ENCODE measurements around the gene PRKAG2.
"Not testable (repeated sequence)": the region's sequence is repeated elsewhere in the genome, so short reads cannot be mapped to it uniquely, and the experiment has no call there.

The PRKAG2 gene

GRCh38 chr7:151832138-151832537 lies 44.8 kb downstream of the PRKAG2 start:
- DNase-seq: no peak

- no peak for DNase-seq
Measured at GRCh38 chr7:151831606-151832005, 45.3 kb downstream of the PRKAG2 start.

DNA sequence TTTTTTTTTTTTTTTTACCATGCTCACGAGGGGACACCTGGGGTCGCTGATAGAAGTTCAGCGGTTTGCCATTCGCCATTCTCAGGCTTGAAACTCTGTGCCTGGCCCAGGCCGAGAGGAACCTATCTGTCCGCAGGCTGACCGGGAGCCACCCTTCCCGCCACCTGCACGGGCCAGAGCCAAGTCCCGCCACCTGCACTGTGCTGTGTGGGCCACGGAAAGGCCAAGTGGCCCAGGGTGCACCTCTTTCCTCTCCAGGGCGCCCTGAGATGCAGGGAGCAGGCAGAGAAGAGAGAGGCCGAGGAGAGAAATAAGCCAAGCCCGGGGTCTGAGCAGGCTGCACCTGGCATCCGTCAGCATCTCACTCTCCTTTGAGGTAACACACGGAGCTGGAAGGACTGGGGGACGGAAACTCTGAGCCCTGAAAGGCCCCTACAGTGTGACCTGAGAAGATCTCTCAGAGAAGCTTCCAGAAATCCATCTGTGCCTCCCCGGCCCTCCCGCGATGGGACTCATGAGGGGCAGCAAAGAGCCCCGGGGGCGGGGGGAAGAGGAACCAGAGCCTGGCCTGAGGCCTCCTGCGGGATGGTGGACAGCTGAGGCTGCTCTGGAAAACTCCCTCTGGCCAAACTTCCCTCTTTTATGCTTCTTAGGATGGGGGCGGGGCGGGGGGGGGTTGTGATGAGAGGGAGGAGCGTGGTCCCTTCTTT lies 46.6 kb downstream of the PRKAG2 start:
- DNase-seq: no peak

- DNase-seq: no peak
Measured at GRCh38 chr7:151829707-151830106, 47.2 kb downstream of the PRKAG2 start.

DNA sequence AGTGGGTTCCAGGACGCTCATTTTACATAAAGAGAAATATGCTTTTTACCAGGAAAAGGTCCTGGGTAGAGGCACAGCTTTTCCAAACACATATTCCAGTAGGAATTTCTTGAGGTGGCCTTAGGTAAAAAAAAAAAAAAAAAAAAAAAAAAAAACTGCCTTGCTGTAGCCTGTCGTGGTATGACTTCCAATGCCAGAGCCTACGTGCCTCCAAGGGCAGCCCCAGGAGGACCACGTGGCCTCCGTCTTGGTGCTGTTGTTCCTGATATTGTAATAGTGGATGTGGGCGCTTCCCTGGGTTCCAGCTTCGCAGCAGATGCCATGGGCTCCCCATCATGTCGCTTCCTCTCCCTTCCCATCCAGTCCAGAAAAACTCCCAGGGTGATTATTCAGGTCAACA lies 49.3 kb downstream of the PRKAG2 start:
- DNase-seq: no peak

- DNase-seq: not testable (repeated sequence)
Measured at GRCh38 chr7:151826316-151826715, 50.6 kb downstream of the PRKAG2 start.

DNA sequence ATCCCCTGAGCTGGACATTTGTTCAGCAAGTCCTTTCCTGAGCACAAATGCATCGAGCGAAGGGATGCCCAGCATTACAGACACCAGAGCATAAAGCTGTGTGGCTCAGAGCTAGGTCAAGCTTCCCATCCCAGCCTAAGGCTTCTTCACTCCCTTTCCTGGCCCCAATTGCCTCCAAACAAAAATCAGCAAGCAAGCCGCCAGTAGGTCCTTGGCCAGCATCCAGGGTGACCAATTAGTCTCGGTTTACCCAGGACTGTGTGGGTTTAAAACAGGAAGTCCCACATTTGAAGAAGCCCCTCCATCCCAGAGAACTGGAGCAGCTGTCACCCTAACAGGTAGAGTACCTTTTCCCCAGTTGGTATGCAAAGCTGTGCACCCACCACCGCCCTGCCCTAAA lies 51.2 kb downstream of the PRKAG2 start:
- no peak for DNase-seq

- no peak for DNase-seq
Measured at GRCh38 chr7:151824373-151824933, 52.5 kb downstream of the PRKAG2 start.

GRCh38 chr7:151823566-151824372 lies 53.1 kb downstream of the PRKAG2 start:
- DNase-seq: no peak

- DNase-seq: no peak
Measured at GRCh38 chr7:151822541-151823181, 54.3 kb downstream of the PRKAG2 start.

- no peak for DNase-seq
Measured at GRCh38 chr7:151821806-151822540, 54.9 kb downstream of the PRKAG2 start.

GRCh38 chr7:151821226-151821625 lies 55.7 kb downstream of the PRKAG2 start:
- DNase-seq: no peak

DNA sequence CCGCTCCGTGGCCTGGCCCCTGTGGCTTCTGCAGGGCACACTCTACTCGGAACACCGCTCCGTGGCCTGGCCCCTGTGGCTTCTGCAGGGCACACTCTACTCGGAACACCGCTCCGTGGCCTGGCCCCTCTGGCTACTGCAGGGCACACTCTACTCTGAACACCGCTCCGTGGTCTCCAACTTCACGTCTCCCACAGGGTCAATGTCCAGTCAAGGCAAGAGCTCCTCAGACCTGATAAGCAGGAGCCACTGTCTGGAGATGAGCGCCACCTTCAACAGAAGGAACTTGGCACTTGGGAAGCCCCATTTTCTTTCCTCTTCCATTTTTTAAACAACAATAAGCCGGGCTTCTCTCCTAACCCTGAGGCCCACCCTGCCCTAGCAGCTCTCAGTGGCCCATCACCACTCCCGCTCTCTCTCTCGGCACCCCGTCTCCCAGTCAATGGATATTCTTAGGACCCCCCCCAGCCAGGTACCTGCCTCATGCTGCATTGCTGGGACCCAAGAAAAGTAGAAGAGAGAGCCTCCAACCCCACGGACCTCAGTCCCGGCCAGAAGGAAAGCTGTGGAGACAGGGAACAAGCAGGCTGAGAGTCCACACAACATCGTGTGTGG lies 56.3 kb downstream of the PRKAG2 start:
- DNase-seq: no peak

DNA sequence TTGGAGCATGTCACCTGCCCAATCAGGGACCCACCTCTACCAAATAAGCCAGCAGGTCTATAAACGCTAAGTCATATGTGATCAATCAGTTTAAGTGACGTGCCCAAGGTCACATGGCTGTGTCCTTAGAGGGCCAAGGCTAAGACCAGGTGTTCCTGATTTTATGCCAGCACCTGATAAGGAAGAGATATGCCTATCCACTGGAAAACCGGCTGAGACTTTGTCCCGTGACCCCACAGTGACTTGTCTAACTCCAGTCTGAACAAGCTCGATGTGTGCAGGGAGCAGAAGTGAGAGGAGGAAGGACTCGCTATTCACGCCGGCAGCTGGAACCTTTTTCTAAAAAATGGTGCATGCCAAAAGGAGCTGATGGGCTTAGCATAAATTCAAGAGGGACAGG lies 57.0 kb downstream of the PRKAG2 start:
- no peak for DNase-seq

DNA sequence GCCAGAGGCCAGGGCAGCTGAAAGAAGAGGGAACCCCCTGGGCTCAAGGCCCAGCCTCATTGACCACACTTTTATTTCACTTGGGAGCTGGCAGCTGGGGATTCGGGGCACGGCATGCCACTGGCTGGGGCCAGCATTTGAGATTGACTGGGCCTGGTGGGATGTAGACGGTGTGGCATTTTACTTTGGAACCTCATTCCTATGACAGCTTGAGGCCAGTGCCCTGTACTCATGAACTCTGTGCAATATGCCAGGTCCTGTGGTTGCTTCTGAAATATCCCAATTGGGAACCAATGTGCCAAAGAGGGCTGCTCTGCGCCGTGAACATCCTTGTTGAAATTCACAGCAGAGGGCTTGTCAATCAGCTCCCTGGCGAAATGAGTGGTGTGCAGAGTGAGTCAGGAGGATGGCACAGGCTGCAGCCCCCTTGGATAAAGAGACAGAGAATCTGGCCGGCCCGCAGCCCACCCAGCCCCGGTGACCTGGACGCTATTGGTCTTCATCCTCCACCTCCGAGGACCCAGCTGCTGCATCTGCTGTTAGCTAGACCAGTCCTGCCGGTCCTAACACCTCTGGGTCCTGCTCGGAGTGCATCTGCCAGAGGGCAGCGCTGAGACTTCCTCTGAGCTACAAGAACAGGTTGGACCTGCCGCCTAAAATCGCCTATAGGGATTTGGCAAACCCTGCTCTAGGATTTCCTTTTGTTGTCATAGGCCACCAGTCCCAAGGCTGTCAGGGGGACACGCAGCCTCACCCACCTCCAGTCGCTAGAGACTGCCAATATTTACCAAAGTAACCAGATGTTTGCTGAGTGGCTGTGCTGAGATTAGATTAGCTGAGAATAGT lies 58.0 kb downstream of the PRKAG2 start:
- DNase-seq: no peak

DNA sequence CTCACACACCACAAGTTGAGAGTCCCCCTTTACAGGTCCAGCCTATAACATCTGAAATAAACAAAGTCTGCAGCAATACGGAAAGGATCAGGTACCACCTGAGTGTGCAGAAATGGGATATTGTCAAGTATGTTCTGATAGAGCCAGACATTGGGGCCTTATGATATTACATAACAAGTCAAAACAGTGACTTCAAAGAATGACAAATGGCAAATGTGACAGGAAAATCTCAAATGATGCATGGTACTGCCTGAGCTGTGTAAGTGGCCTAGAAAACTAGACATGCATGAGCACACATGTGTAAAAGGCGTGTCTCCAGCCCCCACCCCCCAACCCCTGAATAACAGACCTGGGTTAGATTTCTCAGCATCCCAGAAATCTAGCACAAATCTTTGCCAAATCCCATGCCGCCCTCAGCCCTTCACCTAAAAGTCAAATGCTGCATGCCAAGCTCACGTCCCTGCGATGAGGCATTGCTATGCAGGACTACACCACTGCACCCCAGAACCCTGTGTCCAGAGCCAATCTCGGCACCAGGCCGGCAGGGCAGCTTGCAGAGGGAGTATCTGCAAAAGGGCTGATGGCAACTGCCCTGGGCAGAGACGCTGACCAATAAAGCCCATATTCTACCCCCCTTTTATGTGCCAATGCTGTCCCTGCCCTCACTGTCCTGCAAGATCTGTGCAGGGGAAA lies 58.8 kb downstream of the PRKAG2 start:
- no peak for DNase-seq

DNA sequence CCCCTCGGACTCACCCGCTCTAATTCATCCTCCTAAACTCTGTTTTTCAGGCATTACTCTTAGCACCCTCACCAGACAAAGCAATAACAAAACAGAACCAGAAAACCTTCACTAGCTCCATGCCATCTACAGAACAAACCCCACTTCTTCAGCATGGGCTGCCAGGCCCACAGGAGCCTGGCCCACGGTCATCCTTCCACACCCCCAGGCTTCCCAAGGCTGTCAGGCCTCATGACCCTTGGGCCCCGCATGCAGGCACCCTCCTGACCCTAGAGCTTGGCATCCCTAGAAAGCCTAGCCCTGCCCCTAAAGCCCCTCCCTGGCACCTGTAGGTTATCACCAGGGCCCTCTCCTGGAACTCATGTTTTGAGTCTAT lies 59.6 kb downstream of the PRKAG2 start:
- no peak for DNase-seq

GRCh38 chr7:151816562-151817314 lies 60.2 kb downstream of the PRKAG2 start:
- no peak for DNase-seq

- DNase-seq: no peak
Measured at GRCh38 chr7:151815419-151815818, 61.5 kb downstream of the PRKAG2 start.

- no peak for DNase-seq
Measured at GRCh38 chr7:151814400-151815009, 62.4 kb downstream of the PRKAG2 start.
